KMS-11 (cell line): ENCODE results near the gene NXT2.

Experiments used
- H2AFZ ChIP-seq: fragments of 200-600 bp; sonication (generic); 2 replicates; pipeline ENCODE4 v1.6.1; 2016; ENCODE audit warnings: antibody characterized with exemption, mixed run types, low read depth
- H3K27ac ChIP-seq: fragments of 200-600 bp; sonication (generic); 2 replicates; pipeline ENCODE4 v1.6.1; 2016; ENCODE audit warnings: mild to moderate bottlenecking, mixed run types
- H3K27me3 ChIP-seq: fragments of 200-600 bp; sonication (generic); 2 replicates; pipeline ENCODE4 v1.6.1; 2017; ENCODE audit warnings: mild to moderate bottlenecking, low read depth, mixed run types, moderate library complexity; ENCODE audit not compliant: insufficient read depth
- H3K36me3 ChIP-seq: fragments of 200-600 bp; sonication (generic); 2 replicates; pipeline ENCODE4 v1.6.1; 2017; ENCODE audit warnings: mild to moderate bottlenecking, mixed run types; ENCODE audit not compliant: insufficient read depth
- H3K4me1 ChIP-seq: fragments of 200-600 bp; sonication (generic); 2 replicates; pipeline ENCODE4 v1.6.1; 2016; ENCODE audit warnings: mild to moderate bottlenecking, low read depth, mixed run types; ENCODE audit not compliant: poor library complexity, severe bottlenecking
- H3K4me2 ChIP-seq: fragments of 200-600 bp; sonication (generic); 2 replicates; pipeline ENCODE4 v1.7.0; 2016; ENCODE audit warnings: mild to moderate bottlenecking, mixed run types
- H3K4me3 ChIP-seq: fragments of 200-600 bp; sonication (generic); IDR thresholded peaks from 2 replicates; pipeline ENCODE4 v1.6.1; 2017; ENCODE audit warnings: low read depth, low read length, mixed read lengths; ENCODE audit not compliant: insufficient read depth
- H3K79me2 ChIP-seq: fragments of 200-600 bp; sonication (generic); 2 replicates; pipeline ENCODE4 v1.6.1; 2016; ENCODE audit warnings: low read depth, mixed run types; ENCODE audit not compliant: insufficient read depth
- H3K9ac ChIP-seq: fragments of 200-600 bp; sonication (generic); 2 replicates; pipeline ENCODE4 v1.6.1; 2016; ENCODE audit warnings: mild to moderate bottlenecking, mixed run types
- H4K20me1 ChIP-seq: fragments of 200-600 bp; sonication (generic); 2 replicates; pipeline ENCODE4 v1.6.1; 2016; ENCODE audit warnings: mild to moderate bottlenecking, mixed run types; ENCODE audit not compliant: insufficient read depth
- CTCF ChIP-seq: fragments of 200-600 bp; sonication (generic); conservative IDR thresholded peaks from 2 replicates; pipeline ENCODE4 v1.6.1; 2017; ENCODE audit warnings: low read depth, mild to moderate bottlenecking, antibody characterized with exemption, low read length, moderate library complexity, mixed read lengths

NXT2 gene

GRCh38 chrX:109536439-109537323 lies at the start of gene NXT2:
NXT2 (plus strand) TSS chrX:109536844; CDS start chrX:109537007, 163 bp downstream.
- 0 out of 2 replicates have a peak, but pooled peaks cover 5% of the 10 kb centered on the region for H3K79me2 ChIP-seq
- no peak within 1 kb of the TSS for H3K4me3 ChIP-seq
- H3K27ac ChIP-seq: peak within 1 kb of the TSS; percentile 91
- H3K27me3 ChIP-seq: no peaks in the 10 kb centered on the region
- peaks cover 12% of the 10 kb centered on the region for H3K4me1 ChIP-seq
- TF ChIP-seq CTCF: no peak
- no peaks in the 10 kb centered on the region for H4K20me1 ChIP-seq
- no peaks in the 10 kb centered on the region for H3K36me3 ChIP-seq
- peak within 1 kb of the TSS; percentile 96 for H3K4me2 ChIP-seq
- peak within 1 kb of the TSS; percentile 90 for H2AFZ ChIP-seq
- H3K9ac ChIP-seq: peak within 1 kb of the TSS; percentile 80

GRCh38 chrX:109487640-109488039 lies 49.0 kb upstream of the NXT2 start:
- Histone ChIP-seq H3K4me1 (no peaks in the 10 kb centered on the region), H3K36me3 (no peaks in the 10 kb centered on the region), H3K4me2 (no peak overlapping the region), H3K27me3 (no peaks in the 10 kb centered on the region), H3K79me2 (no peaks in the 10 kb centered on the region), H3K9ac (no peak overlapping the region), H2AFZ (no peak overlapping the region), H4K20me1 (no peaks in the 10 kb centered on the region), H3K4me3 (no peak overlapping the region), H3K27ac (no peak overlapping the region)
- no peak for TF ChIP-seq CTCF

- no peak overlapping the region for H3K4me2 ChIP-seq
- H4K20me1 ChIP-seq: no peaks in the 10 kb centered on the region
- no peak for TF ChIP-seq CTCF
- no peaks in the 10 kb centered on the region for H3K27me3 ChIP-seq
- H3K27ac ChIP-seq: no peak overlapping the region
- H3K4me1 ChIP-seq: no peaks in the 10 kb centered on the region
- no peaks in the 10 kb centered on the region for H3K79me2 ChIP-seq
- H3K4me3 ChIP-seq: no peak overlapping the region
- H2AFZ ChIP-seq: no peak overlapping the region
- H3K36me3 ChIP-seq: no peaks in the 10 kb centered on the region
- no peak overlapping the region for H3K9ac ChIP-seq
Observed at GRCh38 chrX:109489174-109489573, 47.5 kb upstream of the NXT2 start.

- no peak for TF ChIP-seq CTCF
- no peak overlapping the region for H3K4me3 ChIP-seq
- no peak overlapping the region for H3K9ac ChIP-seq
- H3K4me1 ChIP-seq: no peaks in the 10 kb centered on the region
- H4K20me1 ChIP-seq: no peaks in the 10 kb centered on the region
- no peaks in the 10 kb centered on the region for H3K79me2 ChIP-seq
- no peaks in the 10 kb centered on the region for H3K27me3 ChIP-seq
- no peak overlapping the region for H2AFZ ChIP-seq
- no peak overlapping the region for H3K27ac ChIP-seq
- H3K36me3 ChIP-seq: no peaks in the 10 kb centered on the region
- no peak overlapping the region for H3K4me2 ChIP-seq
Observed at GRCh38 chrX:109498434-109498833, 38.2 kb upstream of the NXT2 start.
